GM21619 (cell line): ENCODE data around the gene RABEP1.

Source experiments
- ATAC-seq: cut with Tn5 transposase; IDR thresholded peaks from one replicate; pipeline ENCODE4 v1.9.1; 2021; ENCODE audit not compliant: unreplicated experiment

Gene RABEP1

DNA sequence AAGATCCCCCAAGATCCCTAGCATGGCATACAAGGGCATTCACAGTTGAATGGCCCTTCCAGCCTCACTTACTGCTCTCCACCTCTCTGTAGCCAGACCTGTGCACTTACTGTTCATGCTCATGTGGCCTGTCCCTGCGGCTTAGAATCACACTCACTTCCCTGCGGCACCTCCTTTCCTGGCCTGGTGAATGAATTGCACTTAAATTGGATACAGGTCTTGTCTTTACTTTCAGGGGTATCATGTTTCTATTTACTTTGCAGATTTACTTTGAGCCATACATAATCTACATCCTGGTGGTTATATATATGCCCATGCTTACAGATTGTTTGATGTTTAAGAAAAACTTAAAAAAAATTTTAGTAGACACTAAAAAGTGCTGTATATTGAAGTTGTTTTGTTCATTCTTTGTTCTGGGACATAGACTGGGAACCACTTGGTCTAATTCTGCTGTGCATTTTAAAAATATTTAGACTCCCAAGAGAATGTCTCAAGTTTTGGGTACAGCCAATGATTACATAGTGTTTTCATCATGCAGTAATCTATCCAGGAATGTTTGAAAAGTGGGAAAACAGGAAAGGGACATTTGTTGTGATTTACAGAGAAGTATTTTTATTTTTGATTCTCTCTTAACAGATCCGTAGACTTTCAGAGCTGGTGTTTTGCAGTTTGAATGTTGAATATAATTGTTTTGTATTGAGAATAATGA, 73.5 kb downstream of the RABEP1 start:
- no peak for ATAC-seq

DNA sequence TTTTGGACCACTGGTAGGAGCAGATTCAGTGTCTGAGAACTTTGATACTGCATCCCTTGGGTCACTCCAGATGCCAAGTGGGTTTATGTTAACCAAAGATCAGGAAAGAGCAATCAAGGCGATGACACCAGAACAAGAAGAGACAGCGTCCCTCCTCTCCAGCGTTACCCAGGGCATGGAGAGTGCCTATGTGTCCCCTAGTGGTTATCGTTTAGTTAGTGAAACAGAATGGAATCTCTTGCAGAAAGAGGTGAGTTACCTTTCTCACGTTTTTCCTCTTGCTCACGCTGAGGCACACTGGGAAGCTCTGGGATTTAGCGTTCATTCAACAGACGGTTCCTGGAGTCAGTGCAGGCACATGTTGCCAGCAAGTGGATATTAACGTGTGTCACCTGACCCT, 79.3 kb downstream of the RABEP1 start:
- no peak for ATAC-seq

DNA sequence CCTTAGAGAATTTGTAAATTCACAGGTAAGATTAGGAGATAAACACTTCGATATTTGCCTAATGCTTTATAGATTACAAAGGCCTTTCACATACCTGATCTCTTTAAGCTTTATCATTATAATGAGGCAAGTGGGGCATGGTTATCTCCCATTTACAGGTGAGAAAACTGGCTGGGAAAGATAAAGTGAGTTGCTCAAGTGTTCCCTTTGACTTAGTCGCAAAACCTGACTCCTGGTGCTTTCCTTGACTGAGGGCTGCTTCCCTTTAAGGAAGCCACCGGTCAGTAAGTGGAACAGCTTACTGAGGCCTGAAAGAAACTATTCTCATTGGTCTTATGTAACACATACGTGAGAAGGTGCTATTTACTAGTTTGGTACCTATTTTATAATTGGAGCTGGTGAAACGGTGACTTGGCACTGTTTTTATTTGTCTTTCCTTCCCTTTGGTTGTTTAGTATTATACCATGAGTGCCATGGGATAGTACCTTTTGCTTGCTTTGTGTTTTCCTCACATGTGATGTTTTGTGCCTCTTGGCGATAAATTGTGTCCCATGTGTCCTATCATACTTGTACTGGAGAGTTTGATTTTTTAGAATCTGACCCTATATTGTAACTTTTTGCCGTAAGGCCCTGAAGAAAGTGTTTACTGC, 80.2 kb downstream of the RABEP1 start:
- ATAC-seq, result no peak

DNA sequence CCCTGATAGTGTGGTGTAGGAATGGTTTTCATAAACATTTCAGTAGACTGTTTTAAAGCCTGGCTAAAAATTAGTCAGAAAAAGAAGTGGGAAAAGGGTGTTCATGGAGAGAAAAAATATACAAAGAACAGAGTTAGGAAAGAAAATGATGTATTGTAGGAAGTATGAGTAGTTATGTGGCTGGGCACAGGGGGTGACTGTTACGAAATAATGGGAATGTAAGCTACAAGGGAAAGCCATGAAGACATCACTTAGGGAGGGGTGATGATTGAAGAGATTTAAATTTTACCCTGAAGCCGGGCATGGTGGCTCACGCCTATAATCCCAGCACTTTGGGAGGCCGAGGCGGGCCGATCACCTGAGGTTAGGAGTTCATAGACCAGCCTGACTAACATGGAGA, 82.1 kb downstream of the RABEP1 start:
- ATAC-seq, result no peak

DNA sequence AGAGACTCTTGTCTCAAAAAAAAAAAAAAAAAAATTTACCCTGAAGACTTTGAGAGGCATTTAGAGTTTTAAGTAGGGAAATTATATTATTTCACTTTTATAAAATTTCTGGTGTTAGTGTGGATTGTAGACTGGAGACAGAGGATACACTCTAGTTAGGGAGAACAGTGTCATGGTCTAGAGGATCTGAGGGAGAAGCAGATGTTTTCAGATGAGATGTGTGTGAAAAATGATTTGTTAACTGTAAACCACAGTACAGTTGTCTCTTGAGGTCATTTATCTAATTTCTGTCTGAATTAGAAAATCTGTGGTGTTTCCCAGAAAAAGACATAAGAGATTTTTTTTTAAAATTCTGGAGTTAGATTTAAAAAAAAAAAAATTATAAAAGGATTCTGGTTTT, 82.6 kb downstream of the RABEP1 start:
- ATAC-seq, result no peak

DNA sequence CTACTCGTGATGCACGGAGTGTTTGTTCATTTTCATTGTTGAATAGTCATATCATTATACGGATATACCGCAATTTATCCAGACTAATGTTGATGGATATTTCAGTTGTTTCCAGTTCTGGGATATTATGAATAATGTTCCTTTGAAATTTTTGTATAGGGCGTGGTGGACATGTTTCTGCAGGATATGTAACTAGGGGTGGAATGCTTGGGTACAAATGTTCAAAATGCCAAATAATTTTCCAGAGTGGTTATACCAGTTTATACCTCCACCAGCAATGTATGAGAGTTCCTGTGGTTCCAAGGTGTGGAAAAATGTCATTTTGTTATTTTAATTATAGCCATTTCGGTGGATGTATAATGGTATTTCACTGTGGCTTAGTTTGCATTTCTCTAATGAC, 83.7 kb downstream of the RABEP1 start:
- ATAC-seq, result no peak

DNA sequence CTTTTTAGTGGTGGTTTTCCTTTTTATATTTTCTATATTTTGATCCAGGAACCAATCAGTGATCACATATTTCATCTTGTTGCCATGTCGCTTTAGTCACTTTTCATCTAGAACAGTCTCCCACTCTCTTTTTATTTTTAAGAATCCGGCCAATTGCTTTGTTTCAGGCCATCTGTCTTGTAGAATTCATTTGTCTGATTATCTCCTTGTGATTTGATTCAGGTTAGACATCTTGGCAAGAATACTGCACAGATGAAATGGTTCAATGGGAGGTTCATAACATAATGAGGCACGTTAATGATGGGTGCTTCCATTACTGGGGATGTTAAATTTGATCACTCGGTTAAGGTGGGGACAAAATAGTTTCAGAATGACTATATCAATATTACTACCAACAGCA, 88.3 kb downstream of the RABEP1 start:
- no peak for ATAC-seq

DNA sequence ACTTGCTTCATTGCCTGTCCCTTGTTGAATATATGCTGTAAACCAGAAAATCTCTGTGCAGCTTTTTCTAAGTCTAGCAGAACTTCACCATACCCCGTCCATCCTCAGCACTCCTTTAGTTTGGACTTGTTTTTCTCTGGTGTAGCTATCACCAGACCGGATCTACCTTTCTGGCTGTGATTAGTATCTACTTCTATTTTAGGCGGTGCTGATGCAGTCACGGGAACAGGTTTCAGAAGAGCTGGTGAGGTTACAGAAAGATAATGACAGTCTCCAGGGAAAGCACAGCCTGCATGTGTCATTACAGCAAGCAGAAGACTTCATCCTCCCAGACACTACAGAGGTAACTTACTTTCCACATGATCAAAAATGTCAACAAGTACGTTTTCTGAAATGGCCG, 91.0 kb downstream of the RABEP1 start:
- no peak for ATAC-seq

DNA sequence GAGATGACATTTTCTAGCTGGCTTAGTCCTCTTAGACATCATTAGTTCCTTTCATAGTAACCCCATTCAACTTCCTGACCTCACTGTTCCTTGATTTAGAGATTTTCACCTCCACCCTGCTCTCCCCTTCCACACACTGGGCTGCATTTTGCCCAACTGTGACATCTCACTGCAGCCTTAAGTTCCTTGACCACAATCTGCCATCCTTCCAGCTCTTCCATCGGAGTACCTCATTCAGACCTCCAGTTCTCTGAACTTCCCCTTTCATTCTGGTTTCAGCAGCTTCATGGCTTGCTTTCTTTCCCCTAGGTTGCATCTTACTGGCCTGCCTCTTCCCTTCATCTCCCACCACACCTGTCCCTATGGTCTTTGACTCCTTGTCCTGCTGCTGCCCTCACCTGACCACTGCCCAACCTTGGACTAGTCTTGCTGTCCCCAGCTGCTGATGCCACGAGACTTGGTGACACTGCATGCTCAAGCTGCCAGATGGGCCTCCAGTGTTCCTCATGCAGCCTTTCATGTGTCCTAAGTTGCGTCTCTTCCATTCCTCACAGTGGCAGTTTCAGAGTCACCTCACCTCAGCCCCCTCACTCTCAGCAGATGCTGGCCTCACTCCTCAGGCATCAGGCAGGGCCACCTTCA, 96.6 kb downstream of the RABEP1 start:
- ATAC-seq, result no peak

DNA sequence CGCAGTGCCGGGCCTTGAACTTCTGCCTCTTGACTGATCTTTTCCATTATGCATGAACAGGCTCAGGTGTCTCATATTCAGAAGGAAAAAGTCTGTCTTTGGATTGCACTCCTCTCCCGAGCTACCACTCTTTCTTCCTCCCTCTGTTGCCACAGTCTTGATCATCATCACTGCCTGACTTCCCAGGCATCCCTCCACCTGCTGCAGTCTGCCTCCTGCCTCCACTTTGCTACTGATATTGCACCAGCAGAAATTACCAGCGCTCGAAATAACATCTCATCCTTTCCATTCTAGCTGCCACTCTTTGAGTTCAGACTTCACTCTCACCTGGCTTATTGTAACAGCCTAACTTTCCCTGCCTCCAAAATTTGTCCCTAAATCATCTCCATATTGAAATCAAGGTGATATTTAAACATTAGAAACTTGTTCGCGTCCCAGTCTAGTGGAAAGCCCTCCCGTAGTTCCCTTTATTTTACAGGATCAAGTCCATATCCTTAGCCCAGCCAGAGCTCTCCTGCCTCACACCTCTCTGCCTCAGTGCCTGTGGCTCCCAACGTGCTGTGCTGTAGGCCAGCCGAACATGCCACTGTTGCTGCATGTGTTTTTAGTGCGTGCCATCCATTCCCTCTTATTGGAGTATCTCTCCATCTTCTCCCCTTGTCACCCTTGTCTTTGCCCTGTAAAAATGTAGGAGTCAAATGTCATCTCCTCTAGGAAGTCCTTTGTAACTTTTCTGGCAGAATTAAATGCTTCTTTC, 97.4 kb downstream of the RABEP1 start:
- ATAC-seq, result no peak

DNA sequence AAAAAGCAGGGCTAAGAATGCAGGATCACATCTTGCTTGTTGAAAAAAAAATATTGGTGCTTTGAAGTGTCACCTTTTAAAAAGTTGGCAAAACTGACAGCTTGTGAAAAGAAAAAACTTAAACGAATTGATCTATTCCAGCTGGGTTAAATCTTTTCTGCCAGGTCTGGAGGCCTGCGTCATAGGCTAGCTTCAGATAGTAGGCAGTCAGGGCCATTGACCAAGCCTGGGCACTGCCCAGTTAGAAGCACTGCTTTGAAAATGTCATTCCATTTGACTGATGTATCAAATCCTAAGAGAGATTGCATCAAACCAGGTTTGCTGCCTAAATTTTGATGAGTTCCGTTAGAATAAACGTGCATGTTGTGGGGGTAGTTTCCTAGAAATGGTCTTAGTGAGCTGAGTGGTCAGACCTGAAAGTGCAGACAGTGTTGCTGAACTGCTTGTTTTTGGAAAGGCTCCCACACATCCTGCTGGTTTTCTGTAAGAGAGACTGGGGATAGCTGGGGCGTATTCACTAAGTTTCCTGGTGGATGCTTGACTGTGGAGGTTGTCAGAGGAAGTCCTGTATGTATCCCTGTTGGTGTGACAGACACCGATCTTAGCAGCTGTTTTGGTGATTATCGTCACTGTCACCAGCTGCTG, 98.5 kb downstream of the RABEP1 start:
- ATAC-seq, result no peak

DNA sequence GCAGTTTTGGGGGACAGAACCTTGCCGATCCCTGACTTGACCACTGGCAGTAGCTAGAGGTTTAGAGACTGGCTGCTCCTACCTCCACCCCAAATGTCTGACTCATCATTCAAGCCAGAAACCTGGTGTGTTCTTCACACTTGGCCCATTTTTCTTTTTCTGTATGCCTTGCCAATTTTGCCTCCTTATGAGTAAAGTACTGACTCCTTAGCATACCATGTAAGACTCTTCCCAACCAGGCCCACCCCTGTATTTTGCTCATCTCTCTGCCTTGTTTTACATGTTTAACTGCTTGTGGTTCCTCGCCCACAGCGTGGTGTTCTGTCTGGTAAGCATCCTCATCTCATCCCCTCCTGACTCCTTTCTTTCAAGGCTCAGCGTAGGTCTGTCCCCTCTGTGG, 99.5 kb downstream of the RABEP1 start:
- no peak for ATAC-seq

DNA sequence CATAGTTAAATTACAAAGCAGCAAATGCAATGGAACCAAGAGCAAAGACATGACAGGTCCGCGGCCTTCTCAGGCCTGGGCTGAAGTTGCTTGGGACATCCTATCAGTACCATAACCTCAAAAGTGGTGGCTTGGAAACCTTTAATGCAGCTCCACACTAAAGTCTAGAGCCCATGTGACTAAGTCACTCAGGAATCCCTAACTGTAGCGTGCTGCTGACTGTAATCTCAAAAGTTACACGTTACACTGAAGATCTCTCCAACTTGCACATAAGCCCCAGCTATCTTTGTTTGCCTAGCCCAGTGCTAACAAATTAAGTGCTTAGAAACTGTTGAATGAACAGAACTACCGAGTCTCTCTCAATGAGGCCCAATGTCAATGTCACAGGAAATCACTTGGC, 109.6 kb downstream of the RABEP1 start:
- ATAC-seq, result no peak

DNA sequence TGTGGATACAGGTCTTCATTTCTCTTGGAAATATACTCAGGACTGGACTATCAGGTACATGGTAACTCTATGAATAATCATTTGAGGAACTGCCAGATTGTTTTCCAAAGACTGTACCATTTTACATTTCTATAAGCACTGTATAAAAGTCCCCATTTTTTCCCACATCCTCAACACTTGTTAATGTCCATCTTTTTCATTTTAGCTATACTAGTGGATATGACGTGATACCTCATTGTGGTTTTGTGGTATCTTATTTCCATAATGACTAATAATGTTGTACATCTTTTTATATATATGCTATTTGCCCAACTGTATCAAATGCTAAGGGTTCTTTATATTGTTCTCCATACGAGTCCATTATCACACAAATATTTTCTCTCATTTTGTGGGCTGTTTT, 114.5 kb downstream of the RABEP1 start:
- ATAC-seq, result no peak

DNA sequence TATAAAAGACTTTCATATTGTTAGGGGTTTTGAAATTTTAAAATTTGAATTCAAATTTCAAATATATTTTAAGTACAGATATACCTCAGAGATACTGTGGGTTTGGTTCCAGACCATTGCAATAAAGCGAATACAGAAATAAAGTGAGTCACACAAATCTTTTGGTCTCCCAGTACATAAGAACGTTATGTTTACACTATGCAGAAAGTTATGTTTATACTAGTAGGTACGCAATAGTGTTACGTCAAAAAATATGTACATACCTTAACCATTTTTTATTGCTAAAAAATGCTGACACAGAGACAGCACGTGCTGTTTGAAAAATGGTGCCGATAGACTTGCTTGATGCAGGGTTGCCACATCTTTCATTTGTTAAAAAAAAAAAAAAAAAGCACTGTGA, 117.7 kb downstream of the RABEP1 start:
- no peak for ATAC-seq

DNA sequence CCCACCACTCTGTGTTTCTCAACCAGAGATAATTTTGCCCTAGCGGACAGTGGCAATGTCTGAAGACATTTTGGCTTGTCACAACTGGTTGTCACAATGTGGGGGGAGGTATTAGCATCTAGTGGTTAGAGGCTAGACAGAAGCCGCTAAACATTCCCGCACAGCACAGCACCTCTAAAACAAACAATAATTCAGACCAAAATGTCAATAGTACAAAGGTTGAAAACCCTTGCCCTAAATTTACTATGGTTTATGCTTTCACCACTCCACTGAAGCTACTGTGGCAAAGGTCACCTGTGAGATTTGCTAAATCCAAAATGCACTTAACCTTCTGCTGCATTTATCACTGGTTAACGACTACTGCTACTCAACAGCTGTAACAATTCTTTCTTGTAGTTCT, 123.3 kb downstream of the RABEP1 start:
- no peak for ATAC-seq

DNA sequence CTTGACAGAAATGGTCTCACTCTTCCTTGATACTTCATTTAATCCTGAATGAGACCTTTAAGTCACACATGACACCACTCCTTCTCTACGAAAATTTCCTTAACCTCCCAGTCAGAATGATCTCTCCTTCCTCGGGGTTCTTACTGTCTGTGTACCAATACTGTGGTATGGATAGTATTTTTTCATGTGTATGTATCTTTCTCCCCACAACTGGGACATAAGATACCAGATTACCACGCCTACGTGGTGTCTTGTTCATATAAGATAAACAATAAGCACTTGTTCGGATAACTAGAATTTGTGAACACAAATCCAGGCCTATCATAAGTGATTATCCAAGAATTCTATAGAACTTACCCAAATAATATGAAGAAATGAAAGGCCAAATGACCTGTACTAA, 126.1 kb downstream of the RABEP1 start:
- no peak for ATAC-seq

DNA sequence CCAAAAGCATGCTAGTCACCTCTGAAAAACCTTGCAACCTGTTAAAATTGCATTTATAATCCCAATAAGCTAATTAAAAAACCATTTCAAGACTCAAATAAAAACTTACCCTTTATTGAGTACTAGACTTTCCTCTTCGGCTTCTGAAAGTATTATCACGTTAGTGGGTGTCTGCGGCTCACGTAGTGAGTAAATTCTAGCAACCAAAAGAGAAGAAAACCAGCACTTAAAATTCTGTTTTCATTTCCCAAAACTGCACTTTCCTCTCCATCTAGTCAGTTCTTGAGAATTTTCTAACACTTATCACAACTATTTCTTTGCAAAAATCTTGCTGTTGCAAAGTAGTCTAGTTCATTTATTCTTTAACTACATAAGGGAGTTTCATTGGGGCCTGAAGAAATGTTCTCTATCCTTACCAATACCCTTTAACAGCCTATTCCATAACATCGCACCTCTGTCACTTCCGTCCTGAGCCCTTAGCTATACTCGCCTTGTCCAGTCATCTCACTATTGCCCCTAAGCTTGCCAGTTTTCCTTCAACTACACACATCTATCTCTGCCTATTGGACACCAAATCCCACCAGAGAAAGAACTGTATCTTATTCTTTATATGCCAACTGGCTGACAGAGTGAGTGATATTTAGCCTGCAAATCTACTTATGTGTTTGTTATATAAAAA, 128.6 kb downstream of the RABEP1 start:
- no peak for ATAC-seq

DNA sequence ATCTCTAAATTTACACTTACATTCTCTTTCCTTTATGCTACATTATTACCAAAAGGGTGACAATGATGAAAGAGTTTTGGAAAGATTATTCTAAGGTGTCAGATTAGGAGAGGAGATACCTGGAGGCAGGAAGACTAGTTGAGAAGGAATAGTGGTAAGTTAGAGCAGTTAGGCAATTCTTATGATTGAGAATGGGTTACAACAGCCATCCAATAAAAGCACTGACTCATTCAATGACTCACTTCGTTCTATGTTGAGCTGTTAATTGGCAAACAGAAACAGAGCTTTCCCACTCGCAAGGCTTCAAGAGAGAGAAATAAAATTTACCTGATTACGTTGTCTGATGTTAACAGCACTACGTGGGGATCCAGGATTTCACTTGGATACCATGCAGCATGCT, 131.6 kb downstream of the RABEP1 start:
- ATAC-seq, result no peak

DNA sequence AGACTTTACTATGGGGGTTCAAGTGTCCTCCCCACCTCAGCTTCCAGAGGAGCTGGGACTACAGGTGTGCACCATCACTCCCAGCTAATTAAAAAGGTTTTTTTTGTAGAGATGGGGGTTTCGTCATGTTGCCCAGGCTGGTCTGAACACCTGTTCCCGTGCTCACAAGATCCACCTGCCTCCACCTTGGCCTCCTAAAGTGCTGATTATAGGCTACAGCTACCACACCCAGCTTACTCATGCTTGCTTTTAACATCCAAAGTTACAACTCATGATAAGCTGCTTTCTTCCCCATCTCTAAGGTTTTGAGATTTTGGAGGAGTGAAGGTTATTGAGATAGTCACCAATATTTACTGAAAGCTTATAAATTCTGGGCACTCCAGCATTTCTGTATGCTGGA, 134.8 kb downstream of the RABEP1 start:
- no peak for ATAC-seq

DNA sequence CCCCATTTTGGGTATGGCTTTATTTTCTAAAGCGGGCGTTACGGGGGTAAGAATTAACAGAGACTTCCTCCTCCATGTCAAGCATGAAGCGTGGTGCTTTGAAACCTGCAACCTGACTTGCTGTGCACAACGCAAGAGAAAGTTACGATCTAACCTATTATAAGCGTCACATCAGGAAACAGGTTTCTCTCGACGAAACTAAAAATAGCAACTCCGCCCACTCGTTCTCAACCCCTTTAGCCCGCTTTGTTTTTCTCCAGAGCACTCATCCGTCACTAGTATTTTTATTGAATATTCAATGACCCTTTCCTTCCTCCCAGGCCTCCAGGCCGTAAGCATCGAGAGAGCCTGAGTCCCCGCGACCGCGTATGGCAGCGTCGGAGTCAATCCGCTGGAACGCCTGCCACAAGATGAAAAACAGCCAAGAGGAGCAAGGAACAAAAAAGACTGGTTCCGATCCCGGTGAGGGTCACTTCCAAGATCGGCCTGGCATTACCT, 136.8 kb downstream of the RABEP1 start:
- ATAC-seq, result peak; percentile 35
